Activated CD4-positive, alpha-beta T cell treated with anti-CD3 and anti-CD28 coated beads, Interleukin-2, amount 50 U/mL, for 1 hour (primary cell): ENCODE data around the gene PSMB4.
"Not testable (repeated sequence)": the region's sequence is repeated elsewhere in the genome, so short reads cannot be mapped to it uniquely, and the experiment has no call there.

ENCODE experiments used
- DNase-seq: peaks from one replicate; pipeline ENCODE4 v3.0.0-alpha.2; 2020

PSMB4 gene

GRCh38 chr1:151390221-151391078 lies 8.9 kb upstream of the PSMB4 start:
- not testable (repeated sequence) for DNase-seq

DNA sequence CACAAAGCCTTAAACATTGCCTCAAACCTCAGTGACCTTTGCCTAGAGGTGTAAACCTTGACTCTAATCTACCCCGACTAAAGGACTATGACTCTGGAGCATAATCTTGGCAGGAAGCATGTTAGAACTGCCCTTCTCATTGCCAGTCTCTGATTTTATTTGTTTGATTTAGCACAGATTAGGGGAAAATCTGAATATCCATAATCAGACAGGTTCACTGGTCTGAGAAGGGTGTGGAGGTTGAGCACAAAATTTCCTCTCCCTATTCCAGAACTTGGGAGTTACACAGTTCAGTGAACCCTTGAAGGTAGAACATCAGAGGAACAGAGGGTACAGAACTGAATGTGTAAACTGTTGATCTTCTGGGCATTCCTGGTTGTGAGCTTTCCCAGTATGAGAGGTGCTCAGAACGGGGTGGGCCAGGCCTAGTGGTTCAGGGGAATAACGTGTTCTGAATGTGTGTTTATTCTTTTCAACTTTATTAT lies 8.3 kb upstream of the PSMB4 start:
- no peak for DNase-seq

GRCh38 chr1:151393583-151393982 lies 5.8 kb upstream of the PSMB4 start:
- DNase-seq: no peak

DNA sequence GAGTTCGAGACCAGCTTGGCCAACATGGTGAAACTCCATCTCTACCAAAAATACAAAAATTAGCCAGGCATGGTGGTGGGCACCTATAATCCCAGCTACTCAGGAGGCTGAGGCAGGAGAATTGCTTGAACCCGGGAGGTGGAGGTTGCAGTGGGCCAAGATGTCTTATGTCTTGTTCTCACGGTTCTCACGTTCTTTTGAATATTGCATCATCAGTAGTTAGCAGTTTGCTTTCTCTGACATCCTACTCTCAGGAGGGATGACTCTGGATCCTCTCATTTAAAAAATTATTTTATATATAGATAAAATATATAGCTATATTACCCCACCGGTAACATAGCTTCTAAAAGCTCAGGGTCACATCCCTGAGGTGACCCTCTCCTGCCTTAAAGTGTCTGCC lies 3.1 kb upstream of the PSMB4 start:
- DNase-seq: not testable (repeated sequence)

GRCh38 chr1:151401125-151401788 lies 1.9 kb downstream of the PSMB4 start:
- DNase-seq: no peak

DNA sequence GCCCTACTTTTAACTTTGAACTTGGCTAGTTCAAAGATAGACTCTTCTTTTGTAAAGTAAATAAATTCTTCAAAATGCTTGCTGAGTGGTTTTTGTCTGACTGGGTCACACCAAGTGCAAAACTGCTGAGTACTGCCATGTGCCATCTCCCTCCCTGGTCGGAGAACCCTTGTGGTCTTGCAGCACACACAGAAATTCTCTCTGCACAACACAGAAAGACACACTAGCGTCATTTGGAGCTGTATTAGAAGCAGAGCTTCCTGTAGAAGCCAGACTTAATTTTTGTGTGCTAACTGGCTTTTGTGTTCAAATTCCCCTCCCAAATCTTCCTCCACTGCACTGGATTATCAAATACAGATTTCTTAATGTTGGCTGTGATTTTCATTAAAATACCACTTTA lies 2.5 kb downstream of the PSMB4 start:
- no peak for DNase-seq

DNA sequence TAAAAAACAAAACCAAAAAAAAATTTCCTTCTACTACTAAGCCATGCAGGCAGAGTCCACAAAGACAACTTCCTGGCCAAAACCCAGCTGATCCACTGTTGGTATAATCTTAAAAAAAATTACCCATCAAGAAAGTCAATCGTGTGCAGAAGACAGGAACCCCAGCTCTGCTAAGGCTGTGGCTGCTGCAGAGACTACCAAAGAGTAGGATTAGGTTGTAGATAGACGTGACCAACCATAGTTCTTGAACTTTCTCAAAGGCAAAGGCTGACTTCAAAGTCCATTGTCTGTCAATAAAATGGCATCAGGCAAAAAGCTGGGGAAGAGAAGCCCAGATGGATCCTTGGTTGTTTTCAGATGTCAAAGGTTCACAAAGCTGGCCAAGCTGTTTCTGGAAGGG lies 3.4 kb downstream of the PSMB4 start:
- DNase-seq: no peak

GRCh38 chr1:151403612-151404011 lies 4.2 kb downstream of the PSMB4 start:
- no peak for DNase-seq

- no peak for DNase-seq
These were observed 6.0 kb downstream of the PSMB4 start for GRCh38 chr1:151405187-151405951.

GRCh38 chr1:151406176-151406575 lies 6.8 kb downstream of the PSMB4 start:
- no peak for DNase-seq

GRCh38 chr1:151407304-151407703 lies 7.9 kb downstream of the PSMB4 start:
- no peak for DNase-seq

DNA sequence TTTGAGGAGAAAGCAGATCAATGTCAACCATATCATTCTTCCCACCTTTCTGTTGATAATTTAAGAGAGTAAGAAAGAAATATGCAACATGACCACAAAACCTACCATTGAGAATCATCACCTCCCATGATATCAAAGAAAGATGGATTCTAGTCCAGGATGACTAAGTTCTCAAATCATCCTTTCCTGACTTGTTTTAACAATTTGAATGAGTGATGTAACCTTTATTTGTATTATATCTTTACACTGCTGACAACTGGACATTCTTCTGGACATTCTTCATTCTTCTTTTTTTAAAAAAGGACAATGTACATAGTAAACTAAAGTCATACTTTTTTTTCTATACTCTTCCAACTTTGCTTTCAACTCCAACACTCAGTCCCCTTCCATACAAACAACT lies 9.5 kb downstream of the PSMB4 start:
- DNase-seq: no peak

DNA sequence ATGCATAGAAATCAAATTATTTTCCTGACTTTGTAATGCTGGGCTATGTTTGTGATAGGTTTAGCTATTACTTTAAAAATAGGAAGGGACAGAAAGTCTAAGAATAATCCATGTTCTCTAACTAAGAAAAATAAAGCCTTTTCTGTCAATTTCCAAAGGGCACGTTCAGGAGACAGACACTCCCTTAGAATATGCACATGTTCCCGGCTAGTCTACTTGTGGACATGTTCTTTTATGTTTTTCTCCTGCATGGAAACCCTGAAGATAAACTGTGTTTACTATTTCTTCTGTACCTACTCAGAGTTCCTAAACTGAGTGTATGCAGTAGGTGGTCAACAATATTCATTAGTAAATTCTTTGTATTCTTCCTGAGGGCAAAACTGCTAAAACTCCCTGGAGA lies 12.5 kb downstream of the PSMB4 start:
- DNase-seq: no peak

- no peak for DNase-seq
These were observed 16.9 kb downstream of the PSMB4 start for GRCh38 chr1:151416231-151416630.

DNA sequence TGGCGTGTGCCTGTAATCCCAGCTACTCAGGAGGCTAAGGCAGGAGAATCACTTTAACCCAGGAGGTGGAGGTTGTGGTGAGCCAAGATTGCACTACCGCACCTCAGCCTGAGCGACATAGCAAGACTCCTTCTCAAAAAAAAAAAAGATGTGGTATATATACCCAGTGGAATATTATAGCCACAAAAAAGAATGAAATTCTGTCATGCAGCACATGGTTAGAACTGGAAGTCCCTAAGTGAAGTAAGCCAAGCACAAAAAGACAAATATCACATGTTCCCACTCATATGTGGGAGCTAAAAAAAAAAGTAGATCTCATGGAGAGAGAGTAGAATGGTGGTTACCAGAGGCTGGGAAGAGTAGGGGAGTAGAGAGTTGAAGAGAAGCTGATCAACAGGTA lies 18.7 kb downstream of the PSMB4 start:
- no peak for DNase-seq

GRCh38 chr1:151419819-151420218 lies 20.4 kb downstream of the PSMB4 start:
- DNase-seq: no peak

DNA sequence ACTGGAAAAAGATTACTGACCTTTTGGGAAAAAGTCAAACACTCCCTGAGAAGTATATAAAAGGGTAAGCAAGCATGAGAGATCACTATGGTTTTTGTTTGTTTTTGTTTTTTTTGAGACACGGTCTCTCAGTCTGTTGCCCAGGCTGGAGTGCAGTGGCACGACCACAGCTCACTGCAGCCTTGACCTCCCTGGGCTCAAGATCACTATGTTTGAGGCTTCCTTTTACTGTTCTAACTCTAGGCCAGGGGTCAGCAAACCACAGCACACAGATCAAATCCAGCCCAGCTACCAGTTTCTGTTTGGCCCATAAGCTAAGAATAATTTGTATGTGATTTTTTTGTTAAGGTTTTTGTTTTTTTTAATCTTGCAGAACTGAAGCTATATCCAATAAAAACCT lies 25.7 kb downstream of the PSMB4 start:
- no peak for DNase-seq

DNA sequence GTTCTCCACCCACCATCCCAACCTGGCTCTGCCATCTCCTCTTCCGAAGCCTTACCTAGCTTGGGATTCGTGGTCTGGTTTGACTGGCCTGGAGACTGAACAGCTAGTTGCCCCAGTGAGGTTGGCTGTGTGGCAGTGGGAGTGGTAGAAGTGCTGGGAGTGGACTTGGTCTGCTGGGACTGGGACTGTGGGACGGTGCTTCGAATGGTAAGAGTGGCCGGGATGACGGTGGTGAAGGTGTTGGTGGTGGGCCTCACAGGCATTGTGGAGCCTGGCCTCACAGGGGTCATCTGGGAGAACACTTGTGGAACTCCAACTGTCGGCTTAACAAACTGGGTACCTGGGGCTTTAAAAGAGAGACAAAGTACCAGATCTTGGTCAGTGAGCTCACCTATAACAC lies 28.7 kb downstream of the PSMB4 start:
- no peak for DNase-seq

GRCh38 chr1:151433827-151434226 lies 34.5 kb downstream of the PSMB4 start:
- not testable (repeated sequence) for DNase-seq

- DNase-seq: no peak
These were observed 35.8 kb downstream of the PSMB4 start for GRCh38 chr1:151435174-151435573.

DNA sequence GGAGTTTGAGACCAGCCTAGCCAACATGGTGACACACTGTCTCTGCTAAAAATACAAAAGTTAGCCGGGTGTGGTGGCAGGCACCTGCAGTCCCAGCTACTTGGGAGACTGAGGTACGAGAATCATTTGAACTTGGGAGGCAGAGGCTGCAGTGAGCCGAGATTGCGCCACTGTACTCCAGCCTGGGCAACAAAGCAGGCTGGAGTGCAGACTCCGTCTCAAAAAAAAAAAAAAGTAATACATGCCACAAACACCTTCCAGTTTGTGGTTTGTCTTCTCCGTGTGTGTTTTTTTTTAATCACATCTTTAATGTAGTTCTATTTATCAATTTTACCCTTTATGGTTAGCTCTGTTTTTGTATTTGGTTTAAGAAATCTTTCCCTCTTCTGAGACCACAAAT lies 37.6 kb downstream of the PSMB4 start:
- DNase-seq: no peak

DNA sequence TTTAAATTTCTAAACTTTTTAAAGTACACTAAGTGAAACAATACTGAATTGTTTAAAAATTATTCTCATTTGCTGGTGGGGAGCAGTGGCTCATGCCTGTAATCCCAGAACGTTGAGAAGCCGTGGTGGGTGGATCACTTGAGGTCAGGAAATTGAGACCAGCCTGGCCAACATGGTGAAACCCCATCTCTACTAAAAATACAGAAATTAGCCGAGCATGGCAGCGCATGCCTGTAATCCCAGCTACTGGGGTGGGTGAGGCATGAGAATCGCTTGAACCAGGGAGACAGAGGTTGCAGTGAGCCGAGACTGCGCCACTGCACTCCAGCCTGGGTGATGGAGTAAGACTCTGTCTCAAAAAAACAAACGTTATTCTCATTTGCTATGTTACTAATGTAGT lies 38.0 kb downstream of the PSMB4 start:
- DNase-seq: not testable (repeated sequence)
